8988T (cell line): ENCODE measurements around the gene ZMPSTE24.
"Not testable (repeated sequence)": the region's sequence is repeated elsewhere in the genome, so short reads cannot be mapped to it uniquely, and the experiment has no call there.

Experiments used
- DNase-seq: peaks from one replicate; pipeline ENCODE4 v3.0.0; 2011

The ZMPSTE24 gene

GRCh38 chr1:40331403-40331802, 73.4 kb downstream of the ZMPSTE24 start:
- not testable (repeated sequence) for DNase-seq

- DNase-seq, result no peak
Measured at GRCh38 chr1:40332695-40333094, 74.7 kb downstream of the ZMPSTE24 start.

GRCh38 chr1:40337443-40337842, 79.4 kb downstream of the ZMPSTE24 start:
- no peak for DNase-seq

GRCh38 chr1:40338745-40339419, 80.8 kb downstream of the ZMPSTE24 start:
- peak; percentile 41 for DNase-seq

GRCh38 chr1:40339420-40340323, 81.6 kb downstream of the ZMPSTE24 start:
- DNase-seq, result no peak

- no peak for DNase-seq
Measured at GRCh38 chr1:40341491-40342380, 83.7 kb downstream of the ZMPSTE24 start.

- not testable (repeated sequence) for DNase-seq
Measured at GRCh38 chr1:40342381-40342717, 84.3 kb downstream of the ZMPSTE24 start.
